Measurements from ENCODE around the gene CNGA1.

Gene CNGA1

DNA sequence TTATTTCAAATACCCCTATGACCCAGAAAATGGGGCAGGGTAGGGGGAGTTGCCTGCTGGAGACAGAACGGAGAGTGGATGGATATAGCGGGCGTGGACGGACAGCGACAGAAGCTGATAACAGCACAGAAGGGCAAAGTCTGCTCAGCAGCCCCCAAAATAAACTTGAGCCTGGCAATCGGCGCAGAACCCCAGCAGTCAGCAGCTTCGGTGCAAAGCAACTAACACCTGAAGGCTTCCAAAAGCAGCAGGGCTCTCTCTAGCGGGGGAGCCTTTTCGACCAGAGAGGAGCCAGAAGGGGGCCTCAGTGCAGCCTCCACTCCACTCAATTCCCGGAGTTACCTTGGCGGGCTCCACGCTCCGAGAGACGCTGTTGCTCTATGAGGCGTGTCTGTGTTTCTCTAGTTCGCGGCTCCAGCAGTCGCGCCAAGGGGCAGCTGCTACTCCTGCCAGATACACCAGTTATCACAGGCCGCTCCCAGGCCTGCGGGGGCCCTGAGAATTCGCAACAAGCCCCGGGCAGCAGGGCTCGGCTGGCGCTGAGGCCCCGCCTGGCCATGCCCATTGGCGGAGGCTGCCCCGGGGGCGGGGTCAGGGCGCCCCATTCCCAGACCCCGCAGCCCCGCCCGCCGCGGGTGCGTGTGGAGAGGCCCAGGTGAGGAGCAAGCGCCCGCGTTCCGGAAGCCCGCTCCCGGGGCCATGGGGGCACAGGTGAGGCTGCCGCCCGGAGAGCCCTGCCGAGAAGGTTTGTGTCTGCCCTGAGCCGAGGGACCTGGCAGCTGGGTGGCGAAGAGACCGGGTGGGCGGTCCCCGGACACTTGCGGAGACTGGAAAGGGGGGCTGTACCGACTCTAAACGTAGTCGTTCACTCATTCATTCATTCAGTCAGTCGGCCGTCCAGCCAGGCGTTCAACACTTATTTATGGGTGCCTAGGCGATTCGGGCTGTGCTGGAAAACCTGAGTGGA is at the start of gene CNGA1, which contains the start of gene NIPAL1:
TSS of gene CNGA1 (minus strand) at position 541 of the 967 bp plus-strand sequence. CDS start 63,992 bp downstream, outside the sequence.
TSS of gene NIPAL1 (plus strand) at position 632 of the 967 bp plus-strand sequence. CDS start at position 700, 68 bp downstream.
- peak; percentile 63 to 66 for DNase-seq (ENCODE audit: low read depth in 2 of 2)

DNA sequence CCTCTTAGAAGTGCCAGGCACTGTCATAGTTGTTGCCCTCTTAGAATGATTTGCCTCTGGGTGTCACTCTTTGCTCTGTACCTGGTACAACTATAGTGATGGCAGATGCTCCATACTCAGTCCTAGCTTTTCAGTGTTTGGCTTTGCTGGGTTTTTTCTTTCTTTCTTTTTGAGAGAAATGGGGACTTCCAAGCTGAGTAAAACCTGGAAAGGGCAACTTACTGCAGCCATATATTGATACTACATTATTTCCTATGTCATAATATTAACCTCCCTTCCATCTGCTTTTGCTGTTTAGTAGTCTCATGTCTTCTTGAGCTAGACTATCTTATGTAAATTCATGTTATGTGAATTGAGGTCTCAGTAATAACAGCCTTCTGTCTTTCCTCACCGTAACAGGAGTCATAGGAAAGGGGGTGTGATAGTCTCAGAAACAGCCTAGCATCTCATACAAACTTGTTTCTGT is 49.1 kb upstream of the CNGA1 start:
- no peak for DNase-seq (ENCODE audit: low read depth in 2 of 2)

DNA sequence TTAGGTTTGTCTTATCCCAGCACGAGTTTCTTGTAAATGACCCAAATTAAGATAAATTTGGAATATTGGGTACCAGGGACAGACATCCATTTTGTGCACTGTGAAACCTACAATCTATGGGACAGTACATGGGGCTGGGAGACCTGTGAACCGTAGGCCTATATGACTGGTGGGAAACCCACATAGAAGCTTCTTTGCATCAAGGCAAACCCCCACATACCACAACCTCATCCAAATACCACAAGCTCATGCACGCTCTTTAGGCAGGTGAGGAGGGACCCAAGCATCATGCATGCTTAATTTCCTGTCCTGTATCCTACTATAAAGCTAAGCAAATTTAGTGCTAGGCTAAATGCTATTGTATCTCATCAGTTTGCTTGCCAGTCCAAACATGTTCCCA is 47.9 kb upstream of the CNGA1 start:
- no peak for DNase-seq (ENCODE audit: low read depth in 2 of 2)

DNA sequence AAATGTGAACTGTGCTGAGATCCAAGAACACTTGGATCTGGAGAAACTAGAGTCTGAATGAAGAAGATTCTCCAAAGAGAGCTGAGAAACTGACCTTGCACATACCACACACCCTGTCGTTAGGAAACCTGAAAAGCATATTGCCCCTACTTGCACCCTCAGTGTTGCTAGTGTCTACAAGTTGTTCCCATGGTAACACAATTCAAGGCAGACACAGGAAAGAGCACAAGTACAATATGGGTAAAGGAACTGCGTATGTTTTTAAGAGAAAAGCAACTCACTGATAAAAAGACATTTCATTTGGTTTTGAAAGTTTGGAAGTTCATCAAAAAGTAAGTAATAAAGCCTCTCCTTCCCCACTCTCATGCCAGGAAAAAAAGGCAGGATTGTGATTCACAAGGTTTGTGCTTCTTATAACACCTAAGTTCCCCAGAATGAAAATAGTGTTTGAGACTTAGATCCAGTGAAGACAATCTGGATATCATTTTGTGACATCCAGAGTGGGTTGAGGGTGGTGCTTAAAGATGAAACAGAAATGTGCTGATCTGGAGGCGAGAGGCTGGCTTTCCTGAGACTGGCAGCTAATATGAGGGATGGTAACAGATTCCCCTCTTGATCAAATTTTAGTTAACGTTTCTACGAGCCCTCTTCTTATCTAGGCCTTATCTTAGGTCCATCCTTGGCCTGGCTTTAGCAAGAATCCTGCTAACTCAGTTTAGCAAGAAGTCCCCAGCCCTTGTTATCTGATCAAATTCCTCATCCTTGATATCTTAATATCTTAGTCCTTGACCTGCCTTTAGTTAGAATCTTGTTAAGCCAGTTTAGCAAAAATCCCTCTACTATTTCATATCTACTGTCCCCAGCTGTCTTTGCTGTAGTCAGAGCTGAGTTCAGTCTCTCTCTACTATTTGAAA is 42.4 kb upstream of the CNGA1 start:
- no peak for DNase-seq (ENCODE audit: low read depth in 2 of 2)

DNA sequence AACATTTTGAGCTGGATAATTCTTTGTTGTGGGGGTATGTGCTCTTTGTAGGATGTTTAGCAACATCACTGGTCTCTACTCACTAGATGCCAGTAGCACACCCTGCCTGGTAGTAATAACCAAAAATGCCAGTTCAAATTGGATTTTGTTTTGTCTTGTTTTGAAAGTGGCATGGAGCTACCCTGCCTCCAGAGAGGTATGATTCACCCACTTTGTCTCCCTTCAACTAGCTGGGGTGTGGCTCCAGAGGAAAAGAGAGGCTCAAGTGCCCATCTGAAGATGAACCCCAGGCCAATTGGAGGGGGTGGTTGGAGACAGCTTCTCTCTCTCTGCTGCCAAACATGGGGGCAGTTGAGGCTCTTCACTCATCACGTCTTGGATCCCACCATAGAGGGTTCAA is 34.6 kb upstream of the CNGA1 start:
- no peak for DNase-seq (ENCODE audit: low read depth in 2 of 2)

DNA sequence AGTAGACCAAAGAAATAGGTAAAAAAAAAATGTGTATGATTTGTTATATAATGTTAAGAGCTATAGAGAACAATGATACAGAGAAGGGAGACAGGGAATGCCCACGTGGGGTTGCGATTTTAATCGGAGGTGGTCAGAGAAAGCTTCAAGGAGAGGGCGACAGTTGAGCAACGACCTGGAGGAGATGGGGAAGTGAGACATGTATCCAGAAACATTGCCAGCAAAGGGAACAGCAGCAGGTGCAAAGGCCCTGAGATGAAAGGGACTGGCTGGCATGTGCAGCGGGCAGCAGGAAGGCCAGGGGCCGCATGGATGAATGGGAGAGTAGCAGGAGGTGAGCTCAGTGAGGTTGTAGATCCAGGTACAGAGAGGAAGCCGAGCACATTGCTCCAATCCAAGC is 33.0 kb upstream of the CNGA1 start:
- DNase-seq (ENCODE audit: low read depth in 2 of 2) = no peak

DNA sequence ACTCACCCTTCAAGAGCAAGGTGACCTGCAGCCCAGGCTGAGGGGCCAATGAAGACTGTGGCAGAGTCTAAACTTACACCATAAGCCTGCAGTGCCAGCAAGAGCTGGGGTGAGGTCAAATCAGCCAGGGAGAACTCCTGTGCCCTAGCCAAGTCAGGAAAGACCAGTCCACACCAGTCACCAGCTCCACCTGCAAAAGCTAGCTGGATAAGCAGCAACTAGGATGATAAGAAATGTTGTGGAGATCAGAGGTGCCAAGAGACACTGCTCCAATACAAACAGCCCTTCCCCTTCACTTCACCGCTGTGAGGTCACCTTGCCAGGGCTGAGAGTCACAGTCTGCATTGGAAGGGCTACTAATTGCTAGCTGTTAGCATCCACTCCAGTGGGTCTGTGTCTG is 31.4 kb upstream of the CNGA1 start:
- DNase-seq (ENCODE audit: low read depth in 2 of 2) = no peak

DNA sequence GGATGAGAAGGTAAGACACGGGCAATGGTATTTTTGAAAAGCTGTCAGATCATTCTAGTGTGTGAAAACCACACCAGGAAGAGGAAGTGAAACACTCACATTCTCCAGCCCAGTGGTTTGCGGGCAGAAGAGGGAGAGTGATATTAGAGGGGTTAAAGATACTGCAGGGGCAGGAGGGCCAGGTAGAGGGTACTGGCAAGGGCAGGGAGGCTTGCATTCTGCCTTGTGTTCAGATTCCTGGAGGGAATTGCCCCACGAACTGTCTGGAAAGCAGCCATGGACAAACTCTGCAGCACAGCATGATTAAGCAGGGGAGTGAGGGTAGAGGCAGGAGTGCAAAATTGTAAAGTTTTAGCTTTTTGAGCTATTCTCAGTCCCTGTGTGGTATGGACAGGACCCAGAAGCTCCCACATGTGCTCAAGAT is 31.0 kb upstream of the CNGA1 start:
- DNase-seq (ENCODE audit: low read depth in 2 of 2) = peak; percentile 49 to 66

DNA sequence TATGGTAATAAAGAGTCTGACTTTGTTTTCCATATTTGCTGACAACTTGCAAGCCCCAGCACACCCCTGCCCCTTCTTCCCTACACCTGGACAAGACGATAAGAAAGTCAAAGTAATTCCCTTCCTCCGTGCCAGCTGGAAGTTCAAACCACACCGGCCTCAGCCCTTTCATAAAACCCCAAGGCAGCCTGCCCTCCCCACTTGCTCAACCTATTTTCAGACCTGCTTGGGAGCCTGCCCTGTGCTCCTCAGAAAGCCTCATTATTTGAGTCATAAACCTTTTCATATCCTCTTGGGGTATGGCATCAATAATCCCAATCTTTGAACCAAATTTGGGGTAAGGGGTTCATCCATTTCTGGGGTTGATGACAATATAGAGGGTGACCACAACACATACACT is 29.6 kb upstream of the CNGA1 start:
- no peak for DNase-seq (ENCODE audit: low read depth in 2 of 2)

DNA sequence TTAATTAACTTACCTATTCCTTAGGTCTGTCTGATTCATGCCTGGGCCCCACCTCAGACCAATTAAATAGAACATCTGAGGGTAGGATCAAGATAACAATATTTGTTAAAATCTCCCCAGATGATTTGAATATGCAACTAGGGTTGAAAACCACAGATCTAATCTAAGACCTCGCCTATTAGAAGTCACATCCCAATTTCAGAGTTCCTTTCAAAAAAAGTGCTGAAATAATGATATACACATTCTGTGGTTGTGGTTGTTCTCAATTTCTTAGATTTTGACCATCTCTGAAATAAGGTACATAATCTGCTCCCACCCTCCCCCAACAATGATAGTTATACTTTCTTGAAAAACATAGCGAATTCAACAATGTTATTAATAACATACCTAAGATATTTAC is 27.8 kb upstream of the CNGA1 start:
- DNase-seq (ENCODE audit: low read depth in 2 of 2) = no peak

DNA sequence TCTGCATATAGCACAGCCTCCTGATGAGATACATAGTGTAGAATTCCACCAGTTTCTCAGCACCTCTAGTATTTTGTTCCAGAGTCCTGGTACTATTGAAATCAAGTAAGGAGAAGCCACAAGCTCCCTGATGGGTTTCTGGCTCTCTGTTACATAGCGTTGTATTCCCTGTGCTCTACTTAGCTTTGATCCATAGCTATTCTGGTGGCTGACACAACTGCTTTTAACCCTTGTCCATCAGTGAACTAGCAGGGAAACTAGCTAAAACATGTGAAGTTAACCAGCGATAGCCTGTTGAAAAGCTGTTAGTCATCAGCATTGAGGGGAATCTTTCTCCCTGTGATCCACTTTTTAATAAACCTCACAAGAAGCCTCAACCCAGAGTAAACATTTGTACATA is 27.0 kb upstream of the CNGA1 start:
- DNase-seq (ENCODE audit: low read depth in 2 of 2) = no peak

DNA sequence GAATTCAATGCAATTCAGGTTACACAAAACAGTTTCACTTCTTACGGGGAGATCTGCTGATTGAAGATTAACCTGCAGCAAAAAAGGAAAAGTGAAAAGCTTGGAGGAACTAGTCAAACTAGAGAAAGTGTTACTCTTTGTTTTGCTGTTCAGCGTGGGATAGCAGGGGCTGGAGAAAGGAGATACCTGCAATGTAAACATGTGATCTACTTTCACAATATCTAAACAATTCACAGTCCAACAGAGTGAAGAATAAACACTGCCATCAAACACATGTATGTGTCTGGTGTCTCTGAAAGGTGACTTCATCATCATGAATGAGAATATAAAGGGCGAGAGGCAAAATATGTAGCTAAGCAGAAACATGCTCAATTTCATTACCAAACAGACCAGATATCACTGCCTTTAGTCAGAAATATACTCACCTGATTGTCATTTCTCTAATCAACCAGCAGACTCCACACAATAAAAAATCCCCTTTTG is 26.5 kb upstream of the CNGA1 start:
- DNase-seq (ENCODE audit: low read depth in 2 of 2) = no peak

DNA sequence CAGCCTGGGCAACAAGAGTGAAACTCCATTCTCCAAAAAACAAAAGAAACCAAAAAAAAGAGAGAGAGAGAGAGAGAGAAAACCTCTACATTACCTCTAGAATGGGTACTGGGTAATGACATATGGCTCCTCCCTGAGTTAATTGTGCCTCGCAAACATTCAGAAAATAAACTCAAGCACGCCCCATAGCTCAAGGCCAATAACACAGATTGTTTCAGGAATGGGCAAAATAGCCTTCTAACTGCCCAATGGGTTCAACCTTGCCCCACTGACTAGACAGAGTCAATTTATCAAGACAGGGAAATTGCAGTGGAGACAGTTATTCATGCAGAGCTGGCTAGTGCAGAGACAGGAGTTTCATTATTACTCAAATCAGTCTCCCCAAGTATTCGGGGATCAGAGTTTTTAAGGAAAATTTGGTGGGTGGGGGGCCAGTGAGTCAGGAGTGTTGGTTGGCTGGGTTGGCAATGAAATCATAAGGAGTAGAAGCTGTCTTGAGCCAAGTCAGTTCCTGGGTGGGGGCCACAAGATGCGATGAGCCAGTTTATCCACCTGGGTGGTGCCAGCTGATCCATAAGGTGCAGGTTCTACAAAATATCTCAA is 25.2 kb upstream of the CNGA1 start:
- DNase-seq (ENCODE audit: low read depth in 2 of 2) = peak in 1 of 2 donors; percentile 21

DNA sequence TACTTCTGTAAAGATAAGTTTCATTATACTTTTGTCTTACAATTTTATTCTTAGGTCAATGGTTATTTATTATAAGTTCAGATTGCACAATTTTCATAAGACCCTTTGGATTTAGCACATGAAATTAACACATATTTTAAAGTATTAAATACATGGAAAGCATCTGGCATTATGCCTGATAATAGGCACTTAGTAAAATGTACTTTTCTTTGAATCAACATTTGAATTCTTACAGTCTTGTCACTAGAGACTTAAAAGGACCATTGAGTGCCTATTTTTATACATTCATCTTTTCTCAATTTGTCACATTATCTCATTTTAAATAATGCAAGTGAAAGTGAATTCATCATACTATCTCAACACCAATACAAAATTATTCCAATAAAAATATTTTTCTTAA is 23.1 kb upstream of the CNGA1 start:
- no peak for DNase-seq (ENCODE audit: low read depth in 2 of 2)

DNA sequence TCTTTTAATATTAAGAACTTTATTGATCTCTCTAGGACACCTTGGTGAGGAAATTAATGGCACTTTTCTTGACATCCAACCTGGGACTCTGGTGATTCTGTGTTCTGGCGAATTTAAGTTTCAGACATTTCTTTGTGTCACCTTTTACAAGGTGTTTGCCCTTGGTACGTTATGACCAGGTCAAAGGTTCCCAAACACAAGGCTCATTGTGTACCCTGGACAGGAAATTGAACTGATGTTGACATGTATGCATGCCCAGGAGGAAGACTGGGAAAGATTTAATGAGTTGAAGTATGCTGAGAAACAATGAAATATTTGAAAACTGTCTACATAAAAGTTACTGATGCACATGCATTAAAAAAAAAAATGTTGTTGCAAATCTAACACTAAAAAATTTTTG is 22.2 kb upstream of the CNGA1 start:
- no peak for DNase-seq (ENCODE audit: low read depth in 2 of 2)

DNA sequence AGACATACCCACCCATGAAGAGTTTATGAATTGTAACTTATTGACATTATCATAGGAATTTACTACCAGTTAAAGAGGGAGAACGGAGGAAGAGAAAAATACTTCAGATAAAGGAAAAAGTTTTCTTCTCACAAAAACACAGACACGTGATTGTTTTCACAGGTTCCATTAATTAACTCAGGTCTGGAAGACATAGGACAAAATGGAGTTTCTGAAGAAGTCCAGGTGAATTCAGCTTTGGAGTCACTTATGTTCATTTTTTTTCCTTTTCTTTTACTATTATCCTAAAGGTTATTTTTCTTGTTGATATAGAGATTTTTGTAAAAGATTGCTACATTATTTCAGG is 20.6 kb upstream of the CNGA1 start:
- DNase-seq (ENCODE audit: low read depth in 2 of 2) = no peak

DNA sequence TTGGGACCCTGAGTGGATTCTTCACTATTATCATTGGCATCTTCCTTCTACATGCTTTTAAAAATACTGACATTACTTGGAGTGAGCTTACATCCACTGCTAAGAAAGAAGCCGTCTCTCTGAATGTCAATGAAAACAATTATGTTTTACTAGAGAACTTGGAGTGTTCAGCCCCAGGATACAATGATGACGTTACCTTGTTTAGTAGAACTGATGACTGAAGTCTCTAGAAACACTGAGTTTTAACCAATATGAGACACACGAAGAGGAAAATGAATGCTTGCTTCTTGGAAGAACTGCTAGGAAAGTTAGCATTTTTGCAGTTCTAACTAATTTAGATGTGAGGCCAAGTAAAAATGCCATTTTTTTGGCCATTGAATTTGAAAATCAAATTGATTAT is 19.5 kb upstream of the CNGA1 start:
- no peak for DNase-seq (ENCODE audit: low read depth in 2 of 2)

DNA sequence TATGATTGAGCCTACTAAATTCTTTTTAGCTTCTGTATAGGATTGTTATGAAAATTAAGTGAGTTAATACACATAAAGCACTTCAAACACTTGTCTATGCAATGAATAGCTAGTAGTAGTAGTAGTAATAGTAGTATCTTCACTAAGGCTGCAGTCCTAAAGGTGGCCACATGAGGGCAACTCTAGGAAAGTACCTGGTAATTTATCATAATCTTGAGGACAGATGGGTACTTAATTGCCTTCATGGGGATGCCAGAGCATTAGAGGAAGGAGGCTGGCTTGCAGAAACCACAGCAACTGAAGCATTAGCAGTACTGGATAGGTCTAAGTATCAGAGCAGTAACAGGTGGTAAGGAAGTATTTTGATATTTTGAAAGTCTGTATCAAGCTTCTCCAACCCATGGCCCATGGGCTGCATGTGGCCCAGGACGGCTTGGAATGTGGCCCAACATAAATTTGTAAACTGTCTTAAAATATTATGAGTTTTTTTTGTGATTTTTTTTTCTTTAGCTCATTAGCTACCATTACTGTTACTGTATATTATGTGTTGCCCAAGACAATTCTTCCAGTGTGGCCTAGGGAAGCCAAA is 17.4 kb upstream of the CNGA1 start:
- DNase-seq (ENCODE audit: low read depth in 2 of 2) = peak; percentile 46 to 47

DNA sequence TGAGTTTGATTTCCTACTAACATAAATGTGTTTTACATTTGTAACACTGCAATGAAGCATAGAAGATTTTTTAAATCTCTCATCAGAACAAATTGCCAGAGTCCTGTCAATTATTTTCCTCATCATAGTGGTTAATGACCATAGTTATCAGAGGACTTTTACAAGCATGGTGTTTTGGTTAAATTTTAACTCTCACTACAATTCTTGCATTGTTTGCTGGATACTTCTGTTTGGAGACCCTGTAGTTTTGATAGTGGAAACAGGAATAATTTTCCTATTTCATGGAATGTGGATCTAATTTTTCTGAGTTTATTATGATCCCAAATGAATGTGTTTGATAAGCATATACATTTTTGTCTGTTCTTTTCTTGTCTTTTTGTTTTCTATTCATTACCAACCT is 16.9 kb upstream of the CNGA1 start:
- no peak for DNase-seq (ENCODE audit: low read depth in 2 of 2)

DNA sequence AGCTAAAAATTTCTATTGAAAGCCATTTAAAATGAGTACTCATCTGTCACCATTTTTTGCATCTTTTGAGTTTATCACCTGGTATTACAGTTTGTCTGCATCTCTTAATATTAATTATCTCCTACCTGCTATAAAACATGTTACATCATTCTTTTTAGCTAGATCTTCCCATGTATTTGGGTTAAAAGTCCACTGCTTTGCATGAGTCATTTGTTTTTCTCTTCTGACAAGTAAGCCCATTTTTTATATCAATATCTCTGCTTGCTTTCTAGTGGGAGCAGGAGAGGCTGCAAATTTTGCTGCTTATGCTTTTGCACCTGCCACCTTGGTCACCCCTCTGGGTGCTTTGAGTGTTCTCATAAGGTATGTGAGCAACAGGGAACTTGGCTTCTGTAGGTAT is 16.2 kb upstream of the CNGA1 start:
- no peak for DNase-seq (ENCODE audit: low read depth in 2 of 2)

DNA sequence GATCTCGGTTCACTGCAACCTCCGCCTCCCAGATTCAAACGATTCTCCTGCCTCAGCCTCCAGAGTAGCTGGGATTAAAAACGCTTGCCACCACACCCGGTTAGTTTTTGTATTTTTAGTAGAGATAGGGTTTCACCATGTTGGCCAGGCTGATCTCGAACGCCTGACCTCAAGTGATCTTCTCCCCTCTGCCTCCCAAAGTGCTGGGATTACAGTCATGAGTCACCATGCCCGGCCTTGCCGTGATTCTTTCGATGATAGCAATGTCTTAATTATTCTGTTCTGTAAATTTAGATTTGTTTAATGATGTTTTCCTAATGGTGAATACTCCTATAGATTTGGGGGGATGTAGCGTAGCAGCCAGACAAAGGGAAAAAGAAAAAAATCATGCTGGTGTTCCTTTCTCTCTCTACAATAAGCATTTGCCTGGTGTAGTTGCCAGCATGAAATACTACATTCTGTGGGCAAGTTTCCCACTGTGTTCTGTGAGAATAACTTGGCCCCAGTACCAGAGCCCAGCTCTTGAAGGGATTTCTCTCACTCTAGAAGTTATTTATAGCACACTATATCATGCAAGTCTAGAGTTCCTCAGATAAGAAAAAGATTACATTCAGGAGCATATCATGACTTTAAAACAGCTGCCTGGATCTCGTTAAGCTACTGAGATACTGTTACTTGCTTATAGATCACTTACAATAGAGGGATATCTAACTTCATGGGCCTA is 15.5 kb upstream of the CNGA1 start:
- DNase-seq (ENCODE audit: low read depth in 2 of 2) = no peak
